ENCODE measurements around the gene SPOPL. TPM values are rescaled to one million over a fixed set of nuclear protein-coding genes. Genes with fewer than 3 reads are reported as not detected.

The SPOPL gene
- 15.2 and 15.7 TPM in 2 replicates for total RNA-seq
- polyA plus RNA-seq: 8.5 and 11.5 TPM in 2 replicates
- 6.3 and 7.7 TPM in 2 replicates for polyA plus RNA-seq (2012)
- 0.27 and 2.6 TPM in 2 replicates for polyA minus RNA-seq (ENCODE audit: low replicate concordance)

DNA sequence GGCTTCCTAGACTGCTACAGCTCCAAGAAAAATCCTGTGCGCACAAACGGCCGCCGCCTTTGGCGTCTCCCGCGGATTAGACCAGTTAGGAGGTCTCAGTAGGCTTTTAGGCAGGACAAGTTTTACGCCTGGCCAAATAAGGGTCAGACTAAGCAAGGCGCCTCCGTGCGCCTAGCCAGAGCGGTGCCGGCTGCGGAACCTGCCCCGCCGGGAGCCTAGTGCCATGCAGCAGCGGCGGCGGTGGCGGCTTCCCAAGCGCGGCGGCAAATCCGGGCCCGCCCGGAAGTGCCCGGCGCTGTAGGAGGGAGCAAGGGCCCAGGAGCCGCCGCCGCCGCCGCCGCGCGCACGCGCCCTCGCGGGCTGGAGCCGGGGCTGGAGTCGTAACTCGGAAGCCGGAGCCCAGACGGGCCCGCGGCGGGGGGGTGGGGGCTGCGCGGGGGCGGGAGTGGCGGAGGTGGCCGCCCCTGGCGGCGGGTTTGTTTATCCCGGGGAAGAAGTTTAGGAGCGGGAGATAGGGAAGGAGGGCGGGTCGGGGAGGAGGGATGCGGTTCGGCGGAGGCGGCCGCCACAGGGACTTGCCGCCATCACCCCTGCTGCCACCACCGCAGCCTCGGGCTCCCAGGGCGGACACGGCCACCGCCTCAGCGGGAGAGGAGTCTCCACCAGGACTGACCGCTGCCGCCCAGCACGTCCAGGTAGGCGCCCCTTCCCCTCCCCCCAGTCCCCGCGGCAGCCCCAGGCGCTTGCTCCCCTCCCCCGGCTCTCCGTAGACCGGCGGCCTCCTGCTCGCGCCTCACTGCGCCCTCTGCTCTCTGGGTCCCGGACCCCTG is at the start of gene SPOPL:
SPOPL (plus strand) TSS at position 346 of the 830 bp plus-strand sequence. CDS start 48,447 bp downstream, outside the sequence.
- H3K27me3 ChIP-seq (ENCODE audit: control insufficient read depth, insufficient read depth, low read length): no peaks in the 10 kb centered on the region
- H2AFZ ChIP-seq (ENCODE audit: low read length): peak within 1 kb of the TSS; percentile 79
- DNase-seq (ENCODE audit: low read depth in 2 of 2): peak; percentile 80 to 82
- H3K9ac ChIP-seq (ENCODE audit: insufficient read depth, low read length): peak within 1 kb of the TSS; percentile 78
- H4K20me1 ChIP-seq (ENCODE audit: control insufficient read depth, extremely low read depth, insufficient read depth, low read length): no peaks in the 10 kb centered on the region
- TF ChIP-seq EZH2 (IDR thresholded peaks at IDR 0.05; ENCODE audit: low read length, missing control alignments): no peak
- TF ChIP-seq CTCF (conservative IDR thresholded peaks at IDR 0.05 in 1 of 2, IDR thresholded peaks at IDR 0.05 in 1 of 2; ENCODE audit: low read depth in 1 of 2, low read length in 2 of 2): no peak
- H3K4me2 ChIP-seq (ENCODE audit: extremely low read depth, insufficient read depth, low read length): peak within 1 kb of the TSS; percentile 81
- H3K4me3 ChIP-seq (replicated peaks in 1 of 4; ENCODE audit: control extremely low read depth in 1 of 4, insufficient read depth in 1 of 4, low read depth in 3 of 4, low read length in 4 of 4): peak within 1 kb of the TSS; percentile 70 to 96 (median 84)
- H3K9me3 ChIP-seq (ENCODE audit: control insufficient read depth, insufficient read depth, low read depth, low read length): no peaks in the 10 kb centered on the region
- H3K36me3 ChIP-seq (ENCODE audit: control insufficient read depth, insufficient read depth, low read length): no peaks in the 10 kb centered on the region
- peaks cover 29% of the 10 kb centered on the region for H3K79me2 ChIP-seq (ENCODE audit: control insufficient read depth, insufficient read depth, low read length)
- no peaks in the 10 kb centered on the region for H3K4me1 ChIP-seq (ENCODE audit: control insufficient read depth, extremely low read depth, insufficient read depth, low read length)
- peak within 1 kb of the TSS; percentile 79 for H3K27ac ChIP-seq (ENCODE audit: insufficient read depth, low read length)

GRCh38 chr2:138452324-138452723 is 49.2 kb upstream of the SPOPL start:
- H3K4me1 ChIP-seq (ENCODE audit: control insufficient read depth, extremely low read depth, insufficient read depth, low read length): no peaks in the 10 kb centered on the region
- H3K9ac ChIP-seq (ENCODE audit: insufficient read depth, low read length): no peak overlapping the region
- no peaks in the 10 kb centered on the region for H3K36me3 ChIP-seq (ENCODE audit: control insufficient read depth, insufficient read depth, low read length)
- H3K27ac ChIP-seq (ENCODE audit: insufficient read depth, low read length): no peak overlapping the region
- H3K4me2 ChIP-seq (ENCODE audit: extremely low read depth, insufficient read depth, low read length): no peak overlapping the region
- no peak overlapping the region for H3K4me3 ChIP-seq (replicated peaks in 1 of 4; ENCODE audit: control extremely low read depth in 1 of 4, insufficient read depth in 1 of 4, low read depth in 3 of 4, low read length in 4 of 4)
- no peaks in the 10 kb centered on the region for H4K20me1 ChIP-seq (ENCODE audit: control insufficient read depth, extremely low read depth, insufficient read depth, low read length)
- no peaks in the 10 kb centered on the region for H3K9me3 ChIP-seq (ENCODE audit: control insufficient read depth, insufficient read depth, low read depth, low read length)
- DNase-seq (ENCODE audit: low read depth in 2 of 2): no peak
- H3K79me2 ChIP-seq (ENCODE audit: control insufficient read depth, insufficient read depth, low read length): no peaks in the 10 kb centered on the region
- no peak overlapping the region for H2AFZ ChIP-seq (ENCODE audit: low read length)
- TF ChIP-seq CTCF (conservative IDR thresholded peaks at IDR 0.05 in 1 of 2, IDR thresholded peaks at IDR 0.05 in 1 of 2; ENCODE audit: low read depth in 1 of 2, low read length in 2 of 2) (no peak), EZH2 (IDR thresholded peaks at IDR 0.05; ENCODE audit: low read length, missing control alignments) (no peak)
- no peaks in the 10 kb centered on the region for H3K27me3 ChIP-seq (ENCODE audit: control insufficient read depth, insufficient read depth, low read length)

GRCh38 chr2:138453815-138454214 is 47.8 kb upstream of the SPOPL start:
- Histone ChIP-seq H3K4me2 (ENCODE audit: extremely low read depth, insufficient read depth, low read length) (no peak overlapping the region), H3K4me1 (ENCODE audit: control insufficient read depth, extremely low read depth, insufficient read depth, low read length) (no peaks in the 10 kb centered on the region), H3K27me3 (ENCODE audit: control insufficient read depth, insufficient read depth, low read length) (no peaks in the 10 kb centered on the region), H2AFZ (ENCODE audit: low read length) (no peak overlapping the region), H4K20me1 (ENCODE audit: control insufficient read depth, extremely low read depth, insufficient read depth, low read length) (no peaks in the 10 kb centered on the region), H3K4me3 (replicated peaks in 1 of 4; ENCODE audit: control extremely low read depth in 1 of 4, insufficient read depth in 1 of 4, low read depth in 3 of 4, low read length in 4 of 4) (no peak overlapping the region), H3K9me3 (ENCODE audit: control insufficient read depth, insufficient read depth, low read depth, low read length) (no peaks in the 10 kb centered on the region), H3K79me2 (ENCODE audit: control insufficient read depth, insufficient read depth, low read length) (no peaks in the 10 kb centered on the region), H3K9ac (ENCODE audit: insufficient read depth, low read length) (no peak overlapping the region), H3K27ac (ENCODE audit: insufficient read depth, low read length) (no peak overlapping the region), H3K36me3 (ENCODE audit: control insufficient read depth, insufficient read depth, low read length) (no peaks in the 10 kb centered on the region)
- no peak for DNase-seq (ENCODE audit: low read depth in 2 of 2)
- no peak for TF ChIP-seq EZH2 (IDR thresholded peaks at IDR 0.05; ENCODE audit: low read length, missing control alignments)
- TF ChIP-seq CTCF (conservative IDR thresholded peaks at IDR 0.05 in 1 of 2, IDR thresholded peaks at IDR 0.05 in 1 of 2; ENCODE audit: low read depth in 1 of 2, low read length in 2 of 2): no peak

Data from fibroblast of lung (primary cell).